Activated naive CD8-positive, alpha-beta T cell treated with anti-CD3 and anti-CD28 coated beads, Interleukin-2, amount 50 U/mL, for 16 hours (primary cell): Measurements from ENCODE around the gene DSG2.
"Not testable (repeated sequence)": the region's sequence is repeated elsewhere in the genome, so short reads cannot be mapped to it uniquely, and the experiment has no call there.

Experiments used
- DNase-seq: peaks from one replicate; pipeline ENCODE4 v3.0.0-alpha.2; 2020; ENCODE audit warnings: low read depth, low spot score

DSG2 gene

DNA sequence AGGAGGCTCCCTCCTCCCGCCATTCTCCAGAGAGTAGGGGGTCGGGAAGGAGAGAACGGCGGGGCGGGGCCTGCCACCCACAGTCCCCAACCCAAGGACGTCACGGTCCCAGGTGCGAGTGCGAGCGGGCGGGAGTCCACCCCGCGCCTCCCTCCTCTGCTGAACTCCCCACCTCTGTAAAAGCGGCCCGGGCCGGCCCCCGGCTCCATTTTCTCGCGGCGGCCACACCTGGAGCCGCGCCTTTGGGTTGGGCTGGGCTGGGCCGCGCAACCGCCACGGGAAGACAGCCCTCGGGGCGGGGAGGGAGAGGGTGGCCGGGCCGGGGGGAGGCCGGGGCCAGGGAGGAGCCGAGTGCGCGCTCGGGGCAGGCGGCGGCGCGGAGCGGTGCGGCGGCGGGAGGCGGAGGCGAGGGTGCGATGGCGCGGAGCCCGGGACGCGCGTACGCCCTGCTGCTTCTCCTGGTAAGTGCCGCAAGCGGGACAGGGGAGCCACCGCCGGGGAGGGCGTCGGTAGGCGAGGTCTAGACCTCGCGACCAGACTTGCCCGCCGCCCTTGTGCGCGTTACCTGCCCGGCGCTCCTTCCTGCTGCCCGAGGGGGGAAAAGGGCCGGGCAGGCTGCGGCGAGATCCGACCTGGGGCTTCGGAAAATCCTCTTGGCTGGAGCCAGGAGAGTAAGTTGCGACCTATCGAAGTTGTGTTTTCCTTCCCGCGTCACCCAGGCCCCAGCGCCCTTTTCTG lies at the start of gene DSG2:
Gene DSG2, plus strand, starts transcription at position 342 of the 738 bp plus-strand sequence. Its CDS starts 75 bp downstream, at position 417.
- DNase-seq, result no peak

DNA sequence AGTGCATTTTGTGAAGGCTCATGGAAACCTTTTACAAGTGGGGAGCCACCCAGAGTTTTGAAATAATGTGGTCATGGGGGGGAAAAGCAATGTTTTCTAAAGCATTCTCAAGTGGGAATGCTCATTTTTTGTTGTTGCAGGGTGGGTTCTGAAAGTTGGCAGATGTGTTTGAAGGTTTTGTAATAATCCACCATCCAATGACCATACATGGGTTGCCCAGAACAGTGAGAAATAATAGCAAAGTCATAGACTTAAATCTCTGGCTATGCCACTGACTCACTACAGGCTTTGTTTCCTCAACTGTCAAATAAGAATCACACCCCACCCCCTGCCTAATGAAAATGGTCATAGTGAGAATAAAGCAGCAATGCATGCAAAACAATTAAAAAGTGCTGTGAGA lies 47.6 kb upstream of the DSG2 start:
- no peak for DNase-seq

- no peak for DNase-seq
Measured at GRCh38 chr18:31451625-31452024, 46.4 kb upstream of the DSG2 start.

GRCh38 chr18:31454066-31454708 lies 43.8 kb upstream of the DSG2 start:
- DNase-seq, result no peak

DNA sequence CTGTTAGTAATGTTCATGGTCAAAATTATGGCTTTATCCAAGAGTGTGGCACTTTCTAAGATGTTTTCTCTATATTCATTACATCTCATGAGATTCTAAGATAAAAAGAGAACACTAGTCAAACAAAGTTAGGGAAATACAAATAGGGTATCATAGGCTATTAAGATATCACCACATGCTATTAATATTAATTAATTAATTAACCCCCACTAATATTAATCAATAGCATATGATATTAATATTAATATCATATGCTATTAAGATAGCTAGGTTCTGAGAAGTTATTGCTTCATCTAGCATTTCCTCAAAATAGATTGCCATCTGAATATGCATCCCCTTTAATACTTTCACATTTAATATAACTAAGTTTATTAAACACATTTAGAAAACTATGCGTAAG lies 28.3 kb upstream of the DSG2 start:
- DNase-seq, result no peak

- DNase-seq, result no peak
Measured at GRCh38 chr18:31478688-31479087, 19.3 kb upstream of the DSG2 start.

DNA sequence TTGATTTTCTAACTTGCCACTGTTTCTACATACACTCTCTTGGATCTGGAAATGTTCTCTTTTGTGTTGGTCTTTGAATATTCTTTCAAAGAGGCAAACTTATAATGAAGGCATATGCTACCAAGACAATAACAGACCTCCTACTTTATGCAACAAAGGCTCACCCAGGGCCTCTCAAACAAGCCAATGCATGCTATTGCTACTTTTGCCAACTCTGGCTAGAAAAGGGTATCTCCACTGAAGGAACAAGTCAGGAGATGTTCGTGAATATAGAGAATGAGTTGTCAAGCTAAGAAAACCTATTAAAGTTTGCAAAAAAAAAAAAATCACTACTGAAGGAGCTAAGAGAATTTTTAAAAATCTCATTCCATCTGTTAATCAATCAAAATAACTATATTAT lies 15.9 kb upstream of the DSG2 start:
- no peak for DNase-seq

DNA sequence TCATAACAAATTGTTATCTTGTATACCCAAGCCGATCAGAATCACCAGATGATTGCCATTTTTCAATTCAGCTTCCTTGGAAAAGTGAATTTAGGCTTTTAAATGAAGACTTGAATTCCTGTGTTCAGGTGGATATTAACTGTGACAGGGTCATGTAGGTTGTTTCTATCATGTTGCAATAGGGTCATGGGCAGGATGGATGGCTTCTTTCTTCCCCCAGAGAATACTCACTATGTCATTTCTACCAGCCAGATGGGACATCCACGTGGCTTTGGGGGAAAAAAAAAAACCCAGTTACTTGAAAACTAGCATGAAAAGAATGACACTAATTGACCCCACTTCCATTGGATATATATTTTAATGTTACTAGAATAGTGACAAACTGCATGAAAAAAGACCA lies 14.6 kb upstream of the DSG2 start:
- DNase-seq, result no peak

GRCh38 chr18:31484461-31484860 lies 13.5 kb upstream of the DSG2 start:
- no peak for DNase-seq

- DNase-seq, result no peak
Measured at GRCh38 chr18:31486165-31486564, 11.8 kb upstream of the DSG2 start.

DNA sequence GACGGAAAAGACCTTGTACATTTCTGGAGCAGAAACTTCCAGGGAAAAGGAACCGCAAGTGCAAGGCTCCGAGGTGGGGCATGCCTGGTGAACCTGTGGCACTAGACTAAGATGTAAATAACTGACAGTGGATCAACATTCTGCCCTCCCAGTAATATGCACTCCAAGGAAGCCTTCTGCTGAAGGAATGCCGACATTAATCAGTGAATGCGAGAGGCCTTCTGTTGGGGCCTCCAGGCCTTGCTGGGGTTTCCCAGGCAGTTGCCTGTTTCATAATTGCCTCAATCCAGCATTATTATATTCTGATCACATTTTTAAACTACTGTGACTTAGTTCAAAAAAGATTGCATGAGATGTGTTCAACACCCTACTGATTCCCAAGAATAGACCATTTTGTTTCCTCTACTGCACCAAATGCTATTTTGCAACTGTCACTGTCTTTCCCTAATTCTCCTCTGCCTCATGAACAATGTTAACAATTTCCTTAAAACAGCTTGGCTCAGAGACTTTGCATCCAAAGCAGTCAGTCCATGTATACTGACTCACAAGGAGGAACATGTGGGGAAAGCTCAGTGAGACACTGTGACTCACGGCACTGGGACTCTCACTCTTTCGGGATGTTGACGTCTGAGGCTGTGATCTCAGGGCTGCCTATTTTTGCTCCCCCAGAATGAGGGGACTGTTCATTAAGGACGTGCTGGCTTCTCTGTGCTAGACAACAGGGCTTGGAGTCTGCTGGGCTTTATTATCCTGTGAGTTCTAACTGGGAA lies 10.5 kb upstream of the DSG2 start:
- no peak for DNase-seq

DNA sequence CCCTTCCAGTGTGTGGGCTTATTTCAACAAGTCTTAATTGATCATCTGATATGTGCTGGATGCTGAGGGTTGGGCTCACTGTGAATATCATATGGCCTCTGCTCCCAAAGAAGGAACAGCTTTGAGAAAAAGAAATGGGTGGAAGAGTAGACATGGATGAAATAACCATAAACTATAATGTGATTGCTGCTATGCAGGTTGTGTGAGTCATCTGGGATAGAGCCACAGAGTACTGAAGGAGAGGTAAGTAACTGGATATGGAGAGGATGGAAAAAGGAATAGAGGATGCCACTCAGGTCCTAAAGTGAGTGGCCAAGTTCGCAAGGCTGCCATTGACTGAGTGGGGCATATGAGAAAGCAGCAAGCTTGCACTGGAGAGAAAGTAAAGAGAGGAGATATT lies 8.7 kb upstream of the DSG2 start:
- no peak for DNase-seq

DNA sequence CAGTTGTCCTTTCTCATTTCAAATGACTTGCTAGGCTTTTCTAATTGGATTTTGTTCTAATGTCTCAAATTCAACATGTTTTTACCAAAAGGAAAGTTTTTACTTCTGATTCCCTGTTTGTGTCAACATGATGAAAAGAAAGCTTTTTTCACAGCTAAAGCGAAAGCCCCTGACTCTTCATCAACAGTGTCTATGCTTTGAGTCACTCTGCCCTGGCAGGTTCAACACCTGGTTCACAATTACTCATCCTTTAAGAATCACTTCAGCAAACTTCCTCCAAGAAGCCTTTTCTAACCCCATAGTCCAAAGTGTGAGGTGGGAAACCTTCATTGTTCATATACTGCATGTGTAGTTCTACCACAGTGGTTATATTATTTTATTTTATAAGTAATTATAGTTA lies 7.6 kb upstream of the DSG2 start:
- DNase-seq, result no peak

DNA sequence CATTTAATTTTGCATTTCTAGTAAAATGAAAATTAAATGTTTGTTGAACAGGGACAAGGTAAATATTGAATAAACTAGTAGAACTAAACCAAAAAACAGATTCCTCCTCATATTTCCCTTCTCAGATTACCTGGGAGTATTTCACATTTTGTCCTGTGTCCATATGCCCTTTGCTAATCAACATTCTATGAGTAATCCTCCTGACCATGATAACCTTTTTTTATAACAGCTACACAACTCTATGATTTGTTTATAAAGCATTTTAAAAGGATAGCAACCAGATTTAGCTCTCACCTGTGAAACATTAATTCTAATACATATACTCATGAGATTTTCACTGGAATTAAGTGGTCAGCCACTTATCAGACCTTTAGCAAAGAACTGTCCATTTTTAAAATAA lies 7.1 kb upstream of the DSG2 start:
- no peak for DNase-seq

GRCh38 chr18:31491586-31491985 lies 6.4 kb upstream of the DSG2 start:
- no peak for DNase-seq

DNA sequence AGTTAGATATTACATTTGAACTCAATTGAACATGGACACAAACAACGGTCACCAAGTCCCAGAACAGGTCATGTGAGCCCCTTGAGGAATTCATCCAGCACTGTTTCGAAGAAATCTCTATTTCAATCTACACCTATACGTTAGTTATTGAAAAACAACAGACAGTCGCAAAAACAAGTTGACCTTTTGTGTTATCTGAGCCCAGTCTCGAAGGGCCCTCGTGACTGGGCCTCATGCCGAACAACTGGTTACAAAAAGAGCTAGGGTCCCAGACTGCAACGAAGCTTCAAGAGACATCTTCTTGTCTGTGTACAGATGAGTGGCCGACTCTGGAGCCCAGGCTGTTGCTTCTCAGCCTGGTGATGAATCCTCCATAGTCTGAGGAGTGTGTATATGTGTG lies 5.3 kb upstream of the DSG2 start:
- DNase-seq, result no peak

DNA sequence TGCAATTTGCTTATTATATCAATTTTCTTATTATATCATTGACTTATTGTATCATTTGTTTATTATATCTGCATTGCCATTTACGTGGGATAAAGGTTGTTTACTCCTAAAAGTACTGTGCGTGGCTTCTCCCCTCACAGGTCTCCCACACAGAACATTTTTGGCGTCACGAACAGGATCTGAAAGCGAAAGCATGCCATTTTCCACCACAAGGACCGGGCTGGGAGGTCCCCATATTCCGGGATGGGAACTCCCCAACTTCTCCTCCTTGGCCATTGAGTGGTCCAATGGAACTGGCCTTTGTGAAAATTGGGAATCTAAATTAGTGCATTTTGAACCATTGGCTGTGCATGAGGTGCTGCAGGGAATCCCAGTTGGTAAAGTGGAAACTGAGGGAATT lies 4.8 kb upstream of the DSG2 start:
- DNase-seq, result no peak

DNA sequence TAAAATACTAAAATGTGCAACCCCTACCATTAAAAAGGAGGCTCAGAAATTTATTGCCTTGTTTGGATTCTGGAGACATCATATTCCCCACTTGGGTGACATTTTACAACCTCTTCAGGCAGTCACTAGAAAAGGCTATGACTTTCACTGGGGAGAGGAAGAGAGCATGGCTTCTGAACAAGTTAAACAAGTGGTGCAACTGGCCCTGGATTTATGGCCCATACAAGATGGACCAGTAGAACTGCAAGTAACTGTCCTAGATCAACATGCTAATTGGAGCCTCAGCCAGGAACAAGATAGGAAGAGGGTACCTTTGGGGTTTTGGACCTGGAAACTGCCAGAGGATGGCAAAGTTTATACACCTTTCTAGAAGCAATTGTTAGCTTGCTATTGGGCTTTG lies 4.0 kb upstream of the DSG2 start:
- no peak for DNase-seq

- DNase-seq, result not testable (repeated sequence)
Measured at GRCh38 chr18:31494705-31495244, 3.2 kb upstream of the DSG2 start.

DNA sequence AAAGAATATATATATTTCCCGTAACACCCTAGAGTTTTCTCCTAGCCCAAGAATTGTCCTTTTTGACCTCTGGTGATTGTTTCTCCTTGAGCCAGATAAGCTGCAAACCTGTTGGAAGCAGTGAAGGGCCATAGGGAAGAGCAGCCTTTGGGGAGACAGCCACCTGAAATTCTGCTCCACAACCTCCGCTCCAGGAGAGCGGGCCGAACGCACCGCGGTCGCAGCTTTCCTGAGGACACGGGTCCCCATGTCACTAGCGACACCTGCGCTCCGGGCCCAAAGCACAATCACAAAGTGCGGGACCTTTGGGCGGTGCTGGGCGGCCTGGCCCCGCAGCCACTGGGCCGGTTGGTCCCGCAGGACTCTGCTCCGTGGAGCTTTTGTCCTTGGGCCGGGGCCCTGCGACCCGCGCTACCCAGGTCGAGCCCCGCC lies 557 bp upstream of the DSG2 start:
- DNase-seq, result no peak

GRCh38 chr18:31498574-31499524 lies 872 bp downstream of the DSG2 start:
- no peak for DNase-seq
